ENCODE data around the gene UBE2QL1.

The UBE2QL1 gene

DNA sequence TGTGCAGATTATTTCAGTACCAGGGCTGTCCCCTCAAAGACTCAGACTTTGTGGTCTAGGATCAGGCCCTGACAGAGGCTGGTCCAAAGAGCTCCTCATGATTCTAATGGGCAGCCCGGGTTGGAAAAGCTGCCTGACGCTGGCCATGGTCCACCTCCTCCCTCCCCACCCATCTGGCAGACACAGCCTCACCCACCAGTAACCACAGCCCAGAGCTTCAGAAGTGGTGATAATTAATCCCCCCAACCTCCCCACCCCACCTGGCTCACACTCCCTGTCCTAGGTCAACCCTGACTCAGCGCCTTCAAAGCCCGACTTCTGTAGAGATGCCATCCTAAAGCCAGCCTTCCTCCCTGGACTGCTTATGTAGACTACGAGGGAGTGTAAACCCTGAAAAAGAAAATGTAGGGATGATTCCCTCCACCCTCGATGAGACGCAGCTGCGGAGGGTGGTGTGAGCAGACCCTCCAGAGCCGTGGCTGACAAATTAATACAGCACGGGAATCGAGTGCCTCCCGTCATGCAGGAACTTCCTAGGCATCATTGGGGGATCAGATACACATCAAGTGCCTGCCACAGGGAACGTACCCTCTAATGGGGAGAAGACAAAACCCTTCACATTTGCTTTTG is 7.0 kb downstream of the UBE2QL1 start:
- no peak overlapping the region for H3K4me3 ChIP-seq (ENCODE audit: low read depth, low read length)
- TF ChIP-seq, protein P1, sequence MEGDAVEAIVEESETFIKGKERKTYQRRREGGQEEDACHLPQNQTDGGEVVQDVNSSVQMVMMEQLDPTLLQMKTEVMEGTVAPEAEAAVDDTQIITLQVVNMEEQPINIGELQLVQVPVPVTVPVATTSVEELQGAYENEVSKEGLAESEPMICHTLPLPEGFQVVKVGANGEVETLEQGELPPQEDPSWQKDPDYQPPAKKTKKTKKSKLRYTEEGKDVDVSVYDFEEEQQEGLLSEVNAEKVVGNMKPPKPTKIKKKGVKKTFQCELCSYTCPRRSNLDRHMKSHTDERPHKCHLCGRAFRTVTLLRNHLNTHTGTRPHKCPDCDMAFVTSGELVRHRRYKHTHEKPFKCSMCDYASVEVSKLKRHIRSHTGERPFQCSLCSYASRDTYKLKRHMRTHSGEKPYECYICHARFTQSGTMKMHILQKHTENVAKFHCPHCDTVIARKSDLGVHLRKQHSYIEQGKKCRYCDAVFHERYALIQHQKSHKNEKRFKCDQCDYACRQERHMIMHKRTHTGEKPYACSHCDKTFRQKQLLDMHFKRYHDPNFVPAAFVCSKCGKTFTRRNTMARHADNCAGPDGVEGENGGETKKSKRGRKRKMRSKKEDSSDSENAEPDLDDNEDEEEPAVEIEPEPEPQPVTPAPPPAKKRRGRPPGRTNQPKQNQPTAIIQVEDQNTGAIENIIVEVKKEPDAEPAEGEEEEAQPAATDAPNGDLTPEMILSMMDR (IDR thresholded peaks at IDR 0.05; ENCODE audit: low read depth, low read length), result no peak

GRCh38 chr5:6456766-6457370 is 8.2 kb downstream of the UBE2QL1 start:
- H3K4me3 ChIP-seq (ENCODE audit: low read depth, low read length), result no peak overlapping the region
- TF ChIP-seq, protein P1 (IDR thresholded peaks at IDR 0.05; ENCODE audit: low read depth, low read length), result no peak

GRCh38 chr5:6457592-6457991 is 8.9 kb downstream of the UBE2QL1 start:
- TF ChIP-seq, protein P1 (IDR thresholded peaks at IDR 0.05; ENCODE audit: low read depth, low read length), result no peak
- no peak overlapping the region for H3K4me3 ChIP-seq (ENCODE audit: low read depth, low read length)

DNA sequence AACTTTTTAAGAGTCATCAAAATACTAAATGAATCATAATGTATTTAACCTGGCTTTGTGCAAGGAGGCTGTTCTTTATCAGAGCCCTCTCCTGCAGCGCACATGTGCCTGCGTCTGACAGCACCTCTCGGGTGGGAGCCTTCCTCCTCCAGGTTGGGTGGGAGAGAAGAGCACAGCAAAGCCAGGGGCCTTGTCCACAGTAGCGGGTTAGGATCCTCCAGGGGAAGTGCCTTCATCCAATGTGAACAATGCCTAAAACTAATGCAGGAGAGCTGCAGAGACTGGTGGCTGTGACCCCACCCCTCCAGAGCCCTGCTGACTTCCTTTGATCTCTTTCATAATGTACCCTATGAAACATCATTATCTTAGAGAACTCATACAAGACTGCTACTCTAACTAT is 10.2 kb downstream of the UBE2QL1 start:
- H3K4me3 ChIP-seq (ENCODE audit: low read depth, low read length), result no peak overlapping the region
- TF ChIP-seq, protein P1 (IDR thresholded peaks at IDR 0.05; ENCODE audit: low read depth, low read length), result no peak

- no peak overlapping the region for H3K4me3 ChIP-seq (ENCODE audit: low read depth, low read length)
- TF ChIP-seq, protein P1 (IDR thresholded peaks at IDR 0.05; ENCODE audit: low read depth, low read length), result no peak
Measured at GRCh38 chr5:6459896-6460295, 11.2 kb downstream of the UBE2QL1 start.

DNA sequence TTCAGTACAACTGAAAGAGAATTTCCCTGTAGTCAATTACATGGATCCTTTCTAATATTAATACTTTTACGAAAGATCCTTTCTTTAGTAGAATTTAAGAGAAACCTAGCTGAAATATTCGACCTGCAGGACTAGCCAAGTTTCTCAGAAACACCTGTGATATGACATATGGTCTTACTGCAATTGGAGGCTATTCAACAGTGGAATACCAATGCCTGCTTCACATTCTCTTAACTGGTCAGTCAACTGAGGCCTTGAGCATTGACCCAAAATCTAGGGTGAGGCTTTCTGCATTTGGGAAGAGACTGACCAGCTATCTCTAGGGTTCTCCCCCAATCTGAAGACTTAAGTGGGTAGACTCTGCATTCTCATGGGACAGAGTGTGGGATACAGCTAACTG is 12.3 kb downstream of the UBE2QL1 start:
- TF ChIP-seq, protein P1 (IDR thresholded peaks at IDR 0.05; ENCODE audit: low read depth, low read length), result no peak
- no peak overlapping the region for H3K4me3 ChIP-seq (ENCODE audit: low read depth, low read length)

DNA sequence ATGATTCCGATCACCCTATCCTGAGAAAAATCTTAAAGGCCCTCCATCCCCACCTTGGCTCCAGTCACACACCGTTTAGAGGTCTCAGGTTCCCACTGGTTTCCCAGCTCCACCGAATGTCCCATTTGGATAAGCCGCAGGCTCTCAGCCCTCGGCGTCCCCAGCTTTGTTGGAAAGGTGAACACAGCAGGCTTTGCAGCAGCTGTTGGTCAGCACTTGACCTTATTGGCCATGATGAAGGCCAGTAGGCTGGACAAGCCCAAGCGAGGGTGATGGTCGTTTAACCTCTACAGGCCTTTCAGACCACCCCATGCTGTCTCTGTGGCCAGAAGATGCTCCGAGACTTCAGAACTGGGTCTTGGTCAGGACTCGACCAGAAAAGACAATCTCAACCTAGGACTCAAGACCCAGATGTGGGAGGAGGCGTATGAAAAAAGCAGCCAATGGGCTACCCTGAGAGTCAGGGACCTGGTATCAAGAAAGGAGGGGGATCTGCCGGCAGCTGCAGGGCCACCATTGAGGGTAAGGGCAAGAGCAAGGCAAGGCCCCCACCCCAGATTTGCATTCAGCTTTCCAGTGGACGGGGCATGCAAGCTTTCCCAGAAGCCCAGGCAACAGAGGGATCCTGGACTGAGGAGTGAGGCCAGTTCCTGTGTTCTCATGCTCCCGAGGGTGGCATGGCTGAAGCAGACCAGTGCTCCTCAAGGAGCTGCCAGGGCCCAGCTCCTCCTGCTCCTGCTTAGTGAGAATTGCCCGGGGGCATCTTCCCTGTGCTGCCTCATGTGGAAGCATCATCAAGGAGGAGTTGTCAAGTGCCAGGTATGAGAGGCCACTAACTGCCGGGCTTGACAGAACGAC is 13.4 kb downstream of the UBE2QL1 start:
- no peak overlapping the region for H3K4me3 ChIP-seq (ENCODE audit: low read depth, low read length)
- TF ChIP-seq, protein P1 (IDR thresholded peaks at IDR 0.05; ENCODE audit: low read depth, low read length), result no peak
